PC-9 (cell line): ENCODE results near the gene ACTG1. TPM values are rescaled to one million over a fixed set of nuclear protein-coding genes. Genes with fewer than 3 reads are reported as not detected.

Source experiments
- BruUV-seq: library from RNA; stranded (reverse); fragments of 400-500 nt; replicated peaks from 2 replicates; lab custom pipeline; 2021; lab: Mats Ljungman, UMichigan
- CTCF ChIA-PET: fragments of 300-600 bp; sonication (Branson Sonifier 250); formaldehyde crosslinking; loops from one replicate; lab custom pipeline; 2022; ENCODE audit warnings: antibody characterized with exemption; lab: Charles Lee
- POLR2A ChIA-PET: fragments of 300-600 bp; sonication (Branson Sonifier 250); formaldehyde crosslinking; loops from one replicate; lab custom pipeline; 2022; ENCODE audit warnings: antibody characterized with exemption; ENCODE audit not compliant: unreplicated experiment; lab: Charles Lee
- DNase-seq, 2 experiments: peaks; one replicate each; pipeline versions ENCODE4 v3.0.0 to v3.0.0-alpha.2; 2015 to 2022; ENCODE audit warnings: mixed read lengths in 1 of 2
- H2AFZ ChIP-seq: fragments of 200-600 bp; sonication (generic); 2 replicates; pipeline ENCODE4 v1.8.1; 2017; ENCODE audit warnings: antibody characterized with exemption
- H3F3A ChIP-seq: fragments of 200-600 bp; sonication (generic); 2 replicates; pipeline ENCODE4 v1.8.1; 2017; ENCODE audit warnings: antibody characterized with exemption, mild to moderate bottlenecking, low read depth; ENCODE audit not compliant: insufficient read depth
- H3K27ac ChIP-seq: fragments of 200-600 bp; sonication (generic); 2 replicates; pipeline ENCODE4 v1.6.1; 2016; ENCODE audit warnings: mixed run types
- H3K27me3 ChIP-seq: fragments of 200-600 bp; sonication (generic); 2 replicates; pipeline ENCODE4 v1.6.1; 2016; ENCODE audit warnings: low read depth, mixed run types; ENCODE audit not compliant: insufficient read depth
- H3K36me3 ChIP-seq: fragments of 200-600 bp; sonication (generic); 2 replicates; pipeline ENCODE4 v1.6.1; 2016; ENCODE audit warnings: low read depth, mixed run types
- H3K4me1 ChIP-seq: fragments of 200-600 bp; sonication (generic); replicated peaks from 2 replicates; pipeline ENCODE4 v1.6.1; 2016; ENCODE audit warnings: mixed run types; ENCODE audit not compliant: insufficient read depth
- H3K4me2 ChIP-seq: fragments of 200-600 bp; sonication (generic); 2 replicates; pipeline ENCODE4 v1.6.1; 2017; ENCODE audit warnings: mixed run types
- H3K4me3 ChIP-seq: fragments of 200-600 bp; sonication (generic); 2 replicates; pipeline ENCODE4 v1.6.1; 2016; ENCODE audit warnings: mixed run types
- H3K79me2 ChIP-seq: fragments of 200-600 bp; sonication (generic); 2 replicates; pipeline ENCODE4 v1.6.1; 2017; ENCODE audit warnings: low read depth, mixed run types
- H3K9me2 ChIP-seq: fragments of 200-600 bp; sonication (generic); 2 replicates; pipeline ENCODE4 v1.8.1; 2017; ENCODE audit warnings: mild to moderate bottlenecking; ENCODE audit not compliant: insufficient read depth
- H3K9me3 ChIP-seq: fragments of 200-600 bp; sonication (generic); 2 replicates; pipeline ENCODE4 v1.8.1; 2016; ENCODE audit warnings: low read depth; ENCODE audit not compliant: insufficient read depth
- H4K20me1 ChIP-seq: fragments of 200-600 bp; sonication (generic); 2 replicates; pipeline ENCODE4 v1.8.1; 2017; ENCODE audit not compliant: insufficient read depth
- CTCF ChIP-seq: fragments of 200-600 bp; sonication (generic); conservative IDR thresholded peaks from 2 replicates; pipeline ENCODE4 v1.6.1; 2017; ENCODE audit warnings: mixed run types, antibody characterized with exemption, mild to moderate bottlenecking, moderate library complexity
- EZH2 ChIP-seq: fragments of 200-600 bp; sonication (generic); IDR thresholded peaks from 2 replicates; pipeline ENCODE4 v1.8.0; 2017; ENCODE audit warnings: antibody characterized with exemption, low read depth
- intact Hi-C: fragments of 100-400 bp; cut with micrococcal nuclease; formaldehyde crosslinking; loops from one replicate; pipeline ENCODE4 v1.10.0; 2022; ENCODE audit not compliant: unreplicated experiment
- total RNA-seq: library from RNA; stranded (reverse); gene quantifications from 2 replicates; pipeline ENCODE4 v1.2.3, GENCODE V29; 2021

Gene ACTG1
- total RNA-seq, 1 experiment from 2014 or later, result 3,629 TPM

GRCh38 chr17:81483085-81483861 lies 29.3 kb downstream of the ACTG1 start:
- H3K4me2 ChIP-seq, result no peak overlapping the region
- H3K27ac ChIP-seq, result no peak overlapping the region
- no peaks in the 10 kb centered on the region for H3K9me2 ChIP-seq
- H3K4me1 ChIP-seq, result no peaks in the 10 kb centered on the region
- H3F3A ChIP-seq, result no peaks in the 10 kb centered on the region
- H4K20me1 ChIP-seq, result no peaks in the 10 kb centered on the region
- no peak for DNase-seq
- H3K27me3 ChIP-seq, result no peaks in the 10 kb centered on the region
- ChIA-PET POLR2A (no interaction called here), CTCF (interaction anchor here (0.7 kb wide), 1 partner anchor 29 kb away, joined by 5 read pairs; no protein-coding TSS in a partner anchor)
- no peak overlapping the region for H3K4me3 ChIP-seq
- TF ChIP-seq CTCF (no peak), EZH2 (no peak)
- no TSS peak for BruUV-seq
- intact Hi-C loops, result loop anchor here (5.0 kb wide), 1 partner anchor 61 kb away; no protein-coding TSS in a partner anchor
- H3K9me3 ChIP-seq, result no peaks in the 10 kb centered on the region
- H3K36me3 ChIP-seq, result no peaks in the 10 kb centered on the region
- no peaks in the 10 kb centered on the region for H3K79me2 ChIP-seq
- H2AFZ ChIP-seq, result no peak overlapping the region

- H2AFZ ChIP-seq, result no peak overlapping the region
- H3K36me3 ChIP-seq, result no peaks in the 10 kb centered on the region
- H3F3A ChIP-seq, result no peaks in the 10 kb centered on the region
- H3K4me3 ChIP-seq, result no peak overlapping the region
- no peak for DNase-seq
- no peaks in the 10 kb centered on the region for H3K9me2 ChIP-seq
- no peaks in the 10 kb centered on the region for H3K9me3 ChIP-seq
- no peaks in the 10 kb centered on the region for H3K4me1 ChIP-seq
- intact Hi-C loops, result loop anchor here (5.0 kb wide), 1 partner anchor 60 kb away; no protein-coding TSS in a partner anchor
- H3K27me3 ChIP-seq, result no peaks in the 10 kb centered on the region
- no peak for TF ChIP-seq CTCF
- TF ChIP-seq EZH2, result no peak
- H3K27ac ChIP-seq, result no peak overlapping the region
- no peaks in the 10 kb centered on the region for H4K20me1 ChIP-seq
- no TSS peak for BruUV-seq
- POLR2A ChIA-PET, result no interaction called here
- H3K79me2 ChIP-seq, result no peaks in the 10 kb centered on the region
- H3K4me2 ChIP-seq, result no peak overlapping the region
- CTCF ChIA-PET, result no interaction called here
Observed at GRCh38 chr17:81482673-81483072, 29.9 kb downstream of the ACTG1 start.

- BruUV-seq, result no TSS peak
- H3K4me3 ChIP-seq, result no peak overlapping the region
- no peaks in the 10 kb centered on the region for H4K20me1 ChIP-seq
- no peaks in the 10 kb centered on the region for H3K9me3 ChIP-seq
- no peaks in the 10 kb centered on the region for H3K4me1 ChIP-seq
- no peaks in the 10 kb centered on the region for H3K27me3 ChIP-seq
- DNase-seq, result no peak
- H3K36me3 ChIP-seq, result no peaks in the 10 kb centered on the region
- H2AFZ ChIP-seq, result no peak overlapping the region
- H3K27ac ChIP-seq, result no peak overlapping the region
- no peaks in the 10 kb centered on the region for H3F3A ChIP-seq
- TF ChIP-seq EZH2 (no peak), CTCF (no peak)
- intact Hi-C loops, result loop anchor here (5.0 kb wide), 1 partner anchor 60 kb away; no protein-coding TSS in a partner anchor
- CTCF ChIA-PET, result no interaction called here
- H3K4me2 ChIP-seq, result no peak overlapping the region
- POLR2A ChIA-PET, result no interaction called here
- no peaks in the 10 kb centered on the region for H3K9me2 ChIP-seq
- no peaks in the 10 kb centered on the region for H3K79me2 ChIP-seq
Observed at GRCh38 chr17:81481815-81482505, 30.6 kb downstream of the ACTG1 start.
